Activated CD4-positive, alpha-beta T cell treated with anti-CD3 and anti-CD28 coated beads, Interleukin-2, amount 50 U/mL, for 16 hours (primary cell): ENCODE results near the gene KCNQ4.

Source experiments
- DNase-seq: peaks from one replicate; pipeline ENCODE4 v3.0.0-alpha.2; 2020

The KCNQ4 gene

GRCh38 chr1:40783001-40783905 lies at the start of gene KCNQ4:
KCNQ4 (plus strand) TSS chr1:40783787; CDS start chr1:40784094, 307 bp downstream.
- no peak for DNase-seq

- no peak for DNase-seq
Measured at GRCh38 chr1:40734882-40735628, 48.5 kb upstream of the KCNQ4 start.

- DNase-seq: no peak
Measured at GRCh38 chr1:40736085-40736531, 47.5 kb upstream of the KCNQ4 start.

- no peak for DNase-seq
Measured at GRCh38 chr1:40738831-40739230, 44.8 kb upstream of the KCNQ4 start.

- DNase-seq: no peak
Measured at GRCh38 chr1:40739455-40740008, 44.1 kb upstream of the KCNQ4 start.

GRCh38 chr1:40740039-40740996 lies 43.3 kb upstream of the KCNQ4 start:
- no peak for DNase-seq

- no peak for DNase-seq
Measured at GRCh38 chr1:40740997-40741736, 42.4 kb upstream of the KCNQ4 start.

- DNase-seq: peak; percentile 25
Measured at GRCh38 chr1:40742363-40743061, 41.1 kb upstream of the KCNQ4 start.

- no peak for DNase-seq
Measured at GRCh38 chr1:40743452-40743851, 40.1 kb upstream of the KCNQ4 start.

GRCh38 chr1:40743860-40744259 lies 39.7 kb upstream of the KCNQ4 start:
- DNase-seq: no peak

GRCh38 chr1:40745176-40745575 lies 38.4 kb upstream of the KCNQ4 start:
- DNase-seq: no peak

- DNase-seq: no peak
Measured at GRCh38 chr1:40746344-40747090, 37.1 kb upstream of the KCNQ4 start.

- DNase-seq: no peak
Measured at GRCh38 chr1:40748841-40749718, 34.5 kb upstream of the KCNQ4 start.

GRCh38 chr1:40749817-40750216 lies 33.8 kb upstream of the KCNQ4 start:
- DNase-seq: no peak

GRCh38 chr1:40750451-40750908 lies 33.1 kb upstream of the KCNQ4 start:
- DNase-seq: no peak

GRCh38 chr1:40751802-40752201 lies 31.8 kb upstream of the KCNQ4 start:
- no peak for DNase-seq

GRCh38 chr1:40753142-40753882 lies 30.3 kb upstream of the KCNQ4 start:
- peak; percentile 63 for DNase-seq

GRCh38 chr1:40754201-40754600 lies 29.4 kb upstream of the KCNQ4 start:
- no peak for DNase-seq
